ENCODE data around the gene RPUSD3.

Gene RPUSD3

GRCh38 chr3:9806688-9807589 is 36.9 kb downstream of the RPUSD3 start:
- DNase-seq (ENCODE audit: low read depth), result no peak

- DNase-seq (ENCODE audit: low read depth), result no peak
Observed at GRCh38 chr3:9806137-9806536, 37.7 kb downstream of the RPUSD3 start.

- no peak for DNase-seq (ENCODE audit: low read depth)
Observed at GRCh38 chr3:9804996-9805395, 38.8 kb downstream of the RPUSD3 start.

GRCh38 chr3:9803494-9803893 is 40.3 kb downstream of the RPUSD3 start:
- no peak for DNase-seq (ENCODE audit: low read depth)

- no peak for DNase-seq (ENCODE audit: low read depth)
Observed at GRCh38 chr3:9800529-9800928, 43.3 kb downstream of the RPUSD3 start.

- DNase-seq (ENCODE audit: low read depth), result no peak
Observed at GRCh38 chr3:9797196-9797945, 46.4 kb downstream of the RPUSD3 start.

- DNase-seq (ENCODE audit: low read depth), result no peak
Observed at GRCh38 chr3:9795207-9795606, 48.6 kb downstream of the RPUSD3 start.

- DNase-seq (ENCODE audit: low read depth), result no peak
Observed at GRCh38 chr3:9794400-9794799, 49.4 kb downstream of the RPUSD3 start.

- peak; percentile 67 for DNase-seq (ENCODE audit: low read depth)
Observed at GRCh38 chr3:9793161-9793781, 50.5 kb downstream of the RPUSD3 start.

- DNase-seq (ENCODE audit: low read depth), result peak; percentile 93
Observed at GRCh38 chr3:9792405-9793160, 51.2 kb downstream of the RPUSD3 start, which contains the start of the genes ARPC4 and TADA3. Gene ARPC4 (plus strand): TSS chr3:9793082. CDS start chr3:9793122, 40 bp downstream. Gene TADA3 (minus strand): TSS chr3:9792473. CDS start chr3:9791466, 1,007 bp downstream.

GRCh38 chr3:9791790-9792404 is 51.9 kb downstream of the RPUSD3 start:
- no peak for DNase-seq (ENCODE audit: low read depth)

- no peak for DNase-seq (ENCODE audit: low read depth)
Observed at GRCh38 chr3:9791127-9791526, 52.7 kb downstream of the RPUSD3 start.
